Gastrocnemius medialis (tissue), 4 donors: ENCODE results near the gene CPVL. TPM values are rescaled to one million over a fixed set of nuclear protein-coding genes. Genes with fewer than 3 reads are reported as not detected.

Experiments used
- ATAC-seq, 2 donors: fragments of 150-250 bp; one replicate each; pipeline ENCODE4 v1.9.1; 2016
- DNase-seq, 2 donors: peaks; one replicate each; pipeline ENCODE4 v3.0.0-alpha.2; 2019
- H3K27ac ChIP-seq, 4 donors: fragments of 200-600 bp; sonication (generic); 1 replicate in 1 of 4; 2 replicates in 3 of 4; pipeline ENCODE4 v1.5.1; 2016 to 2018; ENCODE audit warnings: mild to moderate bottlenecking in 2 of 4, moderate library complexity in 1 of 4
- H3K27me3 ChIP-seq, 3 donors: fragments of 200-600 bp; sonication (generic) in 2 of 3; 1 replicate in 1 of 3; 2 replicates in 2 of 3; pipeline versions ENCODE4 v1.5.1 to v1.6.0; 2016 to 2019; ENCODE audit warnings: mild to moderate bottlenecking in 1 of 3, moderate library complexity in 1 of 3
- H3K36me3 ChIP-seq, 2 donors: fragments of 200-600 bp; sonication (generic) in 1 of 2; one replicate each; pipeline ENCODE4 v1.5.1; 2017 to 2018
- H3K4me1 ChIP-seq, 2 donors: fragments of 200-600 bp; sonication (generic) in 1 of 2; one replicate each; pipeline ENCODE4 v1.5.1; 2016 to 2017; ENCODE audit warnings: mild to moderate bottlenecking in 2 of 2
- H3K4me3 ChIP-seq, 4 donors: fragments of 200-600 bp; sonication (generic) in 3 of 4; 1 replicate in 1 of 4; 2 replicates in 3 of 4; pipeline ENCODE4 v1.5.1; 2016 to 2019; ENCODE audit warnings: mild to moderate bottlenecking in 2 of 4
- H3K9me3 ChIP-seq, 3 donors: fragments of 200-600 bp; sonication (generic) in 2 of 3; 1 replicate in 1 of 3; 2 replicates in 2 of 3; pipeline ENCODE4 v1.5.1; 2016 to 2019
- CTCF ChIP-seq, 5 experiments: fragments of 450-650 bp in 3 of 5; fragments of 200-600 bp in 2 of 5; sonication (generic) in 2 of 5; IDR thresholded peaks in 4 of 5; conservative IDR thresholded peaks in 1 of 5; 1 replicate in 4 of 5; 2 replicates in 1 of 5; pipeline ENCODE4 v1.5.1; 2016 to 2019; ENCODE audit warnings: antibody characterized with exemption in 5 of 5, mild to moderate bottlenecking in 3 of 5, moderate library complexity in 3 of 5
- POLR2A ChIP-seq, 2 donors: fragments of 450-650 bp; IDR thresholded peaks; one replicate each; pipeline ENCODE4 v1.6.1; 2017; ENCODE audit warnings: antibody characterized with exemption in 2 of 2, mild to moderate bottlenecking in 2 of 2, moderate library complexity in 2 of 2
- in situ Hi-C, 4 donors: fragments of 200-750 bp; cut with MboI; loops; one replicate each; pipeline versions ENCODE4 v1.15.0 to v1.8.0; 2017; ENCODE audit warnings: low sequenced_read_pairs in 4 of 4
- intact Hi-C: fragments of 100-400 bp; cut with DNase I; formaldehyde crosslinking; loops from one replicate; pipeline ENCODE4 v1.15.1; 2023; ENCODE audit warnings: low total_unique reads
- total RNA-seq, 4 donors: library from RNA; depleted of rRNA; stranded (reverse); fragments of >200 nt; gene quantifications; one replicate each; pipeline versions ENCODE4 v1.1.0 to v1.2.3, GENCODE V29; 2016

CPVL gene
- total RNA-seq, 4 donors from 2014 or later = 5.6 to 11.8 (median 6.2) TPM

GRCh38 chr7:29086545-29086944 is 59.8 kb downstream of the CPVL start:
- intact Hi-C loops = no loop called here
- Histone ChIP-seq H3K36me3 (no peaks in the 10 kb centered on the region), H3K27me3 (no peaks in the 10 kb centered on the region), H3K4me3 (no peak overlapping the region), H3K27ac (no peak overlapping the region), H3K4me1 (peaks cover 29 to 30% of the 10 kb centered on the region in 2 donors), H3K9me3 (no peaks in the 10 kb centered on the region)
- no peak for DNase-seq
- in situ Hi-C loops = no loop called here
- no peak for TF ChIP-seq CTCF (IDR thresholded peaks at IDR 0.05 in 4 of 5, conservative IDR thresholded peaks at IDR 0.05 in 1 of 5)
- ATAC-seq = no peak

GRCh38 chr7:29084832-29085231 is 61.5 kb downstream of the CPVL start:
- Histone ChIP-seq H3K4me3 (no peak overlapping the region), H3K36me3 (no peaks in the 10 kb centered on the region), H3K27ac (no peak overlapping the region), H3K27me3 (no peaks in the 10 kb centered on the region), H3K9me3 (no peaks in the 10 kb centered on the region), H3K4me1 (peaks cover 22 to 24% of the 10 kb centered on the region in 2 donors)
- intact Hi-C loops = no loop called here
- in situ Hi-C loops = no loop called here
- DNase-seq (no peak), ATAC-seq (no peak)
- TF ChIP-seq POLR2A (IDR thresholded peaks at IDR 0.05) = no peak
- TF ChIP-seq CTCF (IDR thresholded peaks at IDR 0.05 in 4 of 5, conservative IDR thresholded peaks at IDR 0.05 in 1 of 5) = no peak

- in situ Hi-C loops (no loop called here), intact Hi-C loops (no loop called here)
- no peak for TF ChIP-seq POLR2A (IDR thresholded peaks at IDR 0.05)
- no peak for TF ChIP-seq CTCF (IDR thresholded peaks at IDR 0.05 in 4 of 5, conservative IDR thresholded peaks at IDR 0.05 in 1 of 5)
- Histone ChIP-seq H3K36me3 (no peaks in the 10 kb centered on the region), H3K4me1 (no peaks in the 10 kb centered on the region), H3K27me3 (no peaks in the 10 kb centered on the region), H3K4me3 (no peak overlapping the region), H3K9me3 (no peaks in the 10 kb centered on the region), H3K27ac (no peak overlapping the region)
- ATAC-seq = no peak
- DNase-seq = no peak
Measured at GRCh38 chr7:29080803-29081202, 65.5 kb downstream of the CPVL start.

GRCh38 chr7:29078311-29079260 is 67.8 kb downstream of the CPVL start:
- no peaks in the 10 kb centered on the region for H3K9me3 ChIP-seq
- H3K4me1 ChIP-seq = no peaks in the 10 kb centered on the region
- no peaks in the 10 kb centered on the region for H3K36me3 ChIP-seq
- ATAC-seq = no peak
- no peak overlapping the region for H3K4me3 ChIP-seq
- in situ Hi-C loops (no loop called here), intact Hi-C loops (no loop called here)
- no peak for TF ChIP-seq CTCF (IDR thresholded peaks at IDR 0.05 in 4 of 5, conservative IDR thresholded peaks at IDR 0.05 in 1 of 5)
- no peak for TF ChIP-seq POLR2A (IDR thresholded peaks at IDR 0.05)
- DNase-seq = no peak
- no peak overlapping the region for H3K27ac ChIP-seq
- H3K27me3 ChIP-seq = no peaks in the 10 kb centered on the region
